GM19455 (cell line): ENCODE measurements around the gene BMP7.

ENCODE experiments used
- ATAC-seq: cut with Tn5 transposase; IDR thresholded peaks from one replicate; pipeline ENCODE4 v1.9.1; 2021; ENCODE audit not compliant: unreplicated experiment

Gene BMP7

DNA sequence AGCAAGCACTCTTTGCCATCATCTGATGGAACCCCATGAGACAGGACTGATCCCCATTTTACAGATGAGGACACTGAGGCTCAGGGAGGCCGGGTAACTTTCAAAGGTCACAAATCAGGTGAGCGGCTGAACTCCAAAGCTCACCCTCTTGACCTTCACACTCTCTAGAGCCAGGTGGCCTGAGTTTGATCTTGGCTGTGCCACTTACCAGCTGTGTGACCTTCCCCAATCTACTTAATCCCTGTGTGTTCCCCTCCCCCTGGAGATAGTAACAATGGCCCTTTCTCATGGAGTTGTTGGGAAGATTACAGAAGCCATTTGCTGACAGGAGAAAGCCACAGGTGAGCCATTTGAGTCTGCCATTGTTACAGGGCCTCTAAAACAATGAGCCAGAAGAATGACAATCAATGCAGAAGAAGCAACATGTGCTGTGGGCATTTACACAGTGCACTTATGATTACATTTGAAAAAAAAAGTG, 34.5 kb downstream of the BMP7 start:
- no peak for ATAC-seq

GRCh38 chr20:57231161-57231560, 35.3 kb downstream of the BMP7 start:
- no peak for ATAC-seq

GRCh38 chr20:57230247-57230646, 36.2 kb downstream of the BMP7 start:
- ATAC-seq, result no peak

DNA sequence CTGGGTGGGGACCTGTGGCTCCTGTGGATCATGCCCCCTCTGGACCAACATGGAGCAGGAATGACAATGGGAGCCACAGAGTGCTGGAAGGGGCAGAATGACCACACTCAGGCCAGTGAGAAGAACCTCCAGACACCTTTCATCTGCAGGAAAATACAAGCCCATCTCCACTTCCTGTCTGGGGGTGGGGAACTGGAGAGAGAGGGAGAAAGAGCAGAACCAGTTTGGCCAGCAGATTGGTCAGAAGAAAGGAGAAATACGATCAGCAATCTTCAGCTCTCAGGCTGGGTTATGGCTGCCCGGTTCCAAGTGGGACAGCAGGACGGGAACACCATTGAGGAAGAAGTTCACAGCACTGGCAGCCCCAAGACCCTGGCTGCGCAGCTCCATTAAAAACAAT, 37.0 kb downstream of the BMP7 start:
- ATAC-seq, result no peak

GRCh38 chr20:57225830-57226229, 40.6 kb downstream of the BMP7 start:
- ATAC-seq, result no peak

DNA sequence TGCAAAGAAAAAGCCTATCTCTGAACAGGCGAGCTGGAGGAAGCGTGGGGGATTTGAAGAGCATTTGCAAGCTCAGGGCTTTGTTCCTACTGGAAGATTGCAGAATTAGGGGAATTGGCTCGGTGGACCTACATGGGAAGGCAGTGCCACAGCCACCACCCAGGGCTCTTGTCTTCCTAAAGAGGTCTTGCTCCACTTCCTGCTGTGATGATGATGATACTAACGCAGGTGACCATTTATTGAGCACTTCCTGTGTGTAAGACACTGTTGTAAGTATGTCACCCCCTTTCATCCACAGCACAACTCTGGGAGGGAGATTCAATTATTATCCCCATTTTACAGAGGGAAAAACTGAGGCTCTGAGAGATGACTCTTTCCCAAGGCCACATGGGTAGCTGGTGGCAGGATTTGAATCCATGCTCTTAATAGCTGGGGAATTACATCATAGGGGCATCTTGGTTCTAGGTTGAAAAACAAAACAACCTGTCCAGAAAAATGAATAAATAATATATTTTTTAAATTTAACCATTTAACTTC, 41.2 kb downstream of the BMP7 start:
- ATAC-seq, result no peak

DNA sequence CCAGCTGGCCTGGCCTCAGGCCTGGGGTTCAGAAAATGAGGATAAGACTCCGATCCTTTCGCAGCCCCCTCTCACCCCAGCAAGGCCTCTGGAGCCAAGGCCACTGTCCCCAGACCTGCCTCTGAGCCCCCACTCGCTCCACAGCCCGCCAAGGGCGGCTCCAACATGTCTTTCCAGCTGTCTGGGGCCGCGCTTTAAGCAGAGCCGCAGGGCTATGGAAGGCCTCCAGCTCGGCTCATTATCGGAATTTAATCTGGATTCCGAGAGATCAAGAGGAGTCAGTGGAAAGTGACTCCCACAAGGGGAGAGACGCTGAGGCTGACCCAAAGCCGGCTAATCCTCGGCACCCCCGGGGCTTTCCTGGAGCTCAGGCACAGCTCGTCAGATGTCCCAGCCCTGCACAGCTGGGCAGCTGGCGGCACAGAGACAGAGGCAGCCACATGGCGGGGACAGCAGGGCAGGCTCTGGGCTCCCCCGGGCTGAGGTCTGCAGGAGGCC, 41.8 kb downstream of the BMP7 start:
- no peak for ATAC-seq

DNA sequence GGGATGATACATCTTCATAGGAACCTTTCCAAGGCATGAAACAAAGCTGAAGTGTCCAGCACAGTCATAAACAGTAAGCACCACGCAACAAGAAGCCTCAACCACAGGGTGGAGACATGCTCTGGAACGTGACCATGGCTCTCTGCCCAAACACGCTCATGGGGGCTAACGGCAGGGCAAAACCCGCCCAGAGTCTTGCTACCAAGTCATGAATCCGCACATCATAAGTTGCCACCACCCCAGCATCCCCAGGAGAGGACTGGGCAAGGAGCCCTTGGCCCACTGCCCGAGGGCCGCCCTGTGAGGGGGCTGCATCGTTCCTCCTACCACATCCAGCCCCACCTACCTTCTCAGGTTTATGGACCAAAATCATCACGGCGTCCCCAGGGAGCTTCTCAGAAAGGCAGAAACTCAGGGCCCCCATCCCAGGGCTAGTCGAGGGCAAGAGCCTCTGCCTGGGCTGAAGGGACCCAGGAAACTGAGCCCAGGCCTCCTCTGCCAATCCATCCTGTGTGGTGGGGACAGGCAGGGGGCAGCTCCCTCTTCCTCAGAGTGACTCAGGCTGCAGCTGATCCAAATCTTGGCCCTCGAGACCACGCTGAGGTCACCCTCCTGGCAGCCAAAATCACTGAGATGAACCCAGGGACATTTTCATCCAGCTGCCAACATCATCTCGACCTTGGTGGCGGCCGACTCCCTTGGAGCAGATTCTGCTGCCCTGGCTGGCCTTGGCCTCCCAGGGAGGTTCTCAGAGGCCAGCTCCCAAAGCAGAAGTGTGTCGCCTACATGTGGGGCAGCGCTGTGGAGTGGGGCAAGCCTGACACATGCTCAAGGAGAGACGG, 42.6 kb downstream of the BMP7 start:
- ATAC-seq, result no peak

DNA sequence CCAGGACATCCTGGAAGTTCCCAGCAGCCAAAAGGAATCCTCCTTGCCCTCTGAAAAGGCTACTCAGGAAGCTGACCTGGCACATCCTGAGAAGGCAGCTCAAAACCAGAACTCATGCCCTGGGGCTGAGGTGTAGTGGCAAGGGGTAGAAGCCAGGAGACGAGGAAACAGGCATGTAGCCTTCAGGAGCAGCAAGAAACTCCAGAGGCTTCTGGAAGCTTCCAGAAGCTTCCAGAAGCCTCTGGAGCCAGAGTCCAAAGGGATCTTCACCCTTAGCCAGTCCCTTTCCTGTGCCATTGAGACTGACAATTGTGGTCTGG, 43.9 kb downstream of the BMP7 start:
- no peak for ATAC-seq

DNA sequence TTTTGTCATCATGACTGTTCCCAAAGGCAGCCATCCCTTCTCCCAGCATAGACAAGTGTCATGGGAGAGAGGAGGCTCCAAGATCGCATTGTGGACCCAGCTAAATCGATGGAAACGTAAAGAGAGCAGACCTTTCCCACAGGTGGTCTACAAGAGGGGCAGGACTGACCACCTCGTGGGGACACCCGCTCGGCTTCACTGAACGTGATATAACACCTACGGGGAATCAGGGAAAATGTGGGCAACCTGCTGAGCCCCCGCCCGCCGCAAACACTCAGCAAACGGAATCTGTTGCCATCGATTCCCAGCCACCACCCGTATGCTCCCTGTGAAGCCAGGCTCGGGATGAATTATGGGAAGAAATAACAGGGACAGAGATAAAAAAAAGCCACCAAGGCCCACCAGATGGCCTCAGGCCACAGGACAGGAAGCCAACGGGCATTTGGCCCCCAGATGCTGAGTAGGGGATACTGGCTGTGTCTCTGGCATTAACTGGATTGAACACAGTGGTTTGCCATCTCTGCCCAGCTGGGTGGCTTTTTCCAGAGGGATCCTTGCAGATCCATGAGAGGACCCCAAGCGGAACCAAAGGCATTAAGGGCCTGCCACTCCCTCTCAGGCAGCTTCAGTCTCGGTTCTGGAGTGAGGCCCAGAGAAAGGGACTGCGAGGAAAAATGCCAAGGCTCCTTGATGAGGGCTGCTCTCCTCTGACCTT, 44.4 kb downstream of the BMP7 start:
- no peak for ATAC-seq

GRCh38 chr20:57220337-57221145, 45.9 kb downstream of the BMP7 start:
- no peak for ATAC-seq

- ATAC-seq, result no peak
Observed at GRCh38 chr20:57219071-57219677, 47.3 kb downstream of the BMP7 start.

GRCh38 chr20:57218489-57218888, 48.0 kb downstream of the BMP7 start:
- ATAC-seq, result no peak

DNA sequence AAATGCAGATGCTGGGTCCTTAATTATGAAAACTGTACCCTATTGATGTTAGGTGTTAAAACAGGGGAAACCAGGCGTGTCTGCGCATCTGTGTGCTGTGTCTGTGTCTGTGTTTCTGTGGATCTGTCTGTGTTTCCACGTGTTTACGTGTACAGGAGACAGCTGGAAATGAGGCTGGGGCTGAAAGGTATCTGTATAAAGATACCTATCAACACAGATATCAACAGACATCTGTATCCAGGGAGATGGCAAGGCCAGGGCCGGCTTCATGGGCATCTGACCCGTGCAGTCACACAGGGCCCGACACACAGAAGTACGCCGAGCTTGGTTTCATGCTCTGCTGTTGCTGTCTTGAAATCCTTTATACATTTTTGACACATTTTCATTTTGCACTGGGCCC, 48.6 kb downstream of the BMP7 start:
- ATAC-seq, result no peak

DNA sequence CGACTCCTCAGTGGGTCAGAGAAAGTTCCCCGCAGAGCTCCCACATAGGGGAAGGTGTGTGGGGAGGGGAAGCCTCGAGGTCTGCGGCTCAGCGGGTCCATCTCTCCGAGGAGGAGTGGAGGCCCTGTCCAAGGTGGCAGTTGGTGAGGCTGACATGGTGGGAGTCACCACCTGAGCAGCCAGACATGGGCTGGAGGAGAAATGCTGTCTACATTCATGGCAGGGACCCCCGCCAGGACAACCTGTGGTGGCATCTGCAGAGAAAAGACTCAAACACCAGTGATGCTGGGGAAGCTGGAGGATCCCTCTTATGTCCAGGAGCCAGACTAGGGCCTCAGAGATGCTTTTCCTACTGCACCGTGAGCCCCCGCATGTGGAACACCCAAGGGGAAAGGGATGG, 49.8 kb downstream of the BMP7 start:
- ATAC-seq, result no peak

DNA sequence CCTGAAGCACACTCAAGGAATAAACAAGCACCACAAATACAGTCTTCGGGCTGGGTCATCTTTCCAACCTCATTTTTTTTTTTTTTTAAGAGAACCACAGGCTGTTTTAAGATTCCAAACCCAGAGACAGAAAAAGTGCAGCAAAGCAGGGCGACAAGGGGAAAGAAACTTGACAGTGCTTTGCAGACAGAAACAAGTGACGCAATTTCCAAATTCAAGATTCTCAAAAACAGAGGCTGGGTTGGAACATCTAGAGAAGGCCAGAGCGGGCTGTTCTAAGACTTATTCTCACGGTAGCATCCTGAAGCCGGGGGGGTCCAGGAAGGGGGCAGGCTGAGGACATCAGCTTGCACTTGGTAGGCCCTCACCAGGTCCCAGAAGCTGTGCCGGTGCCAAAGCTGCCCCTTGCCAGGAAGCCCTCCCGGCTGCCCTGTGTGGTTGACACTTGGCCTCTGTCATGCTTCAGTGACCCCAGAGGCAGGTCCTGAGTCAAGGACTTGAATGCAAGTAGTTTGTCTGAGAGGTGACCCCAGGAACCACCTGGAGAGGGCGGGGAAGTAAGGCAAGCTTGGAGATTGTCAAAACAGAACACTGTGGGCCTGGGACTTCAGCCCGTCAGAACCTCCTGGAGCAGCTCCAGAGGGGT, 50.5 kb downstream of the BMP7 start:
- no peak for ATAC-seq

GRCh38 chr20:57215426-57215825, 51.0 kb downstream of the BMP7 start:
- no peak for ATAC-seq

DNA sequence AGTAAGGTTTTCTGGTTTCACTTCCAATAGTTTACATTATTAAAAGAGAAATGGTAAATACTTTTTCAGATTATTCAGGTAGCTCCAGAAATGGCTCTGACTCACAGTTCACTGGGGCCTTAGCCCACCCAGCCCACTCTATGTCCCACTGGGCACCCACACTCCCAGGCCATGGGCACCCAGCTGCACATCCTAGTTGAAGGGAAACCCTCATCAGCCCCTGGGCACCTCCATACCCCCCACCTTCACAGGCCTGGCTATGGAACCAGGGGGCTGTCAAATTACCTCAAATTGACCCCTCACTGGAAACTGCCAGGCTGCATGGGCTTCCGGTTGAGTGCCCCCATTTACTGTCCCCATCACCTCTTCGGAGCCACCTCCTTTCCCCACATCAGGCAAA, 51.5 kb downstream of the BMP7 start:
- ATAC-seq, result no peak

DNA sequence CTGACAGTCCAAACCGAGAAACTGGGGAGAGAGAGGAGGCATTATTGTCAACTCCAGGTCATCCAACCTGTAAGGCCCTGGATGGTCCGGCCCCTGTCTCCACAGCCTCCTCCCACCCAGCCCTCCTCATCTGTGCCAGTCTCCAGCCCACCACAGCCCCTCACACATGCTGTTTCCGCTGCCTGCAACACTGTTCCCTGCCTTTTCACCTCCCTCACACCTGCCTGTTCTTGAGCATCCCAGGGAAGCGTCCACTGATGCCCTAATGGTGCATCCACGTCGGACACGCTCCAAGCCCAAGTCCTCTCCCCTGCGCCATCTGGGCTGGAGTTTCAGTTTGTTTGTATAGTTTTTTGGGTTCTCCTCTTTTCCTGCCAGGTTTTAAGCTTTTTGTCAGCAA, 52.0 kb downstream of the BMP7 start:
- ATAC-seq, result no peak

DNA sequence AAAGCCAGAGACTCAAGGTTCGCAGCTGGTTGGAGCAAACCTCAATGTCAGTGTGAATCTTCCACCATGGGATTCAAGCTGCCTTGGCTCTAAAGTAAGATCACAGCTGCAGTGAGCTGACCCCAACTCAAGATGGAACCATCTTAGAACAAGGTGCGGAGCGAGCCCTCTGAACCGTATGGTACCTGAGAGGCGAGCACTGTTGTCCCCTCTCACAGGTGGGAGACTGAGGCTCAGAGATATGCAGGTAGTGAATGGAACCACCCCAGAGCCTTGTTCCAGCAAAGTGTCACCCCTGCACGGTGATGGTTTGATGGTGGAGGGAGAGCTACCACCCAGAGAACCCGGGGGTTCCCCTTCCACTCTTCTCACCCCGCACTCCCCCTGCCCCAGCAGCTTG, 52.5 kb downstream of the BMP7 start:
- no peak for ATAC-seq
